Kidney (tissue), 14 donors: ENCODE data around the gene APOA1. TPM values are rescaled to one million over a fixed set of nuclear protein-coding genes. Genes with fewer than 3 reads are reported as not detected.

Experiments
- DNase-seq, 5 donors: peaks; one replicate each; pipeline ENCODE4 v3.0.0-alpha.2; 2013 to 2020
- FAIRE-seq: peaks from 2 replicates; lab custom pipeline; 2012; peaks lifted over from hg19 to GRCh38; lab: Jason Lieb, UNC
- H3K27ac ChIP-seq, 2 donors: one replicate each; pipeline ENCODE4 v1.7.0; 2013; ENCODE audit warnings: low read depth in 2 of 2, low read length in 2 of 2, inconsistent platforms in 1 of 2
- H3K27me3 ChIP-seq: one replicate; pipeline ENCODE4 v1.7.1; 2013; ENCODE audit warnings: low read length, inconsistent platforms; ENCODE audit not compliant: control insufficient read depth, insufficient read depth
- H3K36me3 ChIP-seq, 3 donors: one replicate each; pipeline versions ENCODE4 v1.7.0 to v1.7.1; 2013; ENCODE audit warnings: low read length in 3 of 3, control low read depth in 1 of 3, inconsistent platforms in 1 of 3; ENCODE audit not compliant: insufficient read depth in 3 of 3, control insufficient read depth in 2 of 3
- H3K4me1 ChIP-seq, 3 donors: one replicate each; pipeline versions ENCODE4 v1.7.0 to v1.7.1; 2013; ENCODE audit warnings: low read length in 3 of 3, inconsistent platforms in 1 of 3, low read depth in 1 of 3; ENCODE audit not compliant: control insufficient read depth in 2 of 3, insufficient read depth in 2 of 3
- H3K4me3 ChIP-seq, 3 donors: one replicate each; pipeline versions ENCODE4 v1.7.0 to v1.8.1; 2013; ENCODE audit warnings: low read length in 3 of 3, control low read depth in 1 of 3, inconsistent platforms in 1 of 3
- H3K9ac ChIP-seq, 3 donors: one replicate each; pipeline versions ENCODE4 v1.7.0 to v1.7.1; 2013; ENCODE audit warnings: low read length in 3 of 3, control low read depth in 1 of 3, inconsistent platforms in 1 of 3
- H3K9me3 ChIP-seq, 3 donors: one replicate each; pipeline versions ENCODE4 v1.7.0 to v1.7.1; 2013; ENCODE audit warnings: low read length in 3 of 3, control low read depth in 1 of 3, inconsistent platforms in 1 of 3; ENCODE audit not compliant: control insufficient read depth in 2 of 3, insufficient read depth in 1 of 3
- intact Hi-C: fragments of 100-400 bp; cut with DNase I; formaldehyde crosslinking; loops from one replicate; pipeline ENCODE4 v1.11.1; 2022
- polyA plus RNA-seq: library from polyadenylated mRNA; stranded (reverse); fragments of 350-450 nt; fragmentation: Illumina TruSeq; extraction: RNeasy Lipid Tissue Mini Kit (QIAGEN cat#74804); gene quantifications from one replicate; pipeline ENCODE4 v1.2.3, GENCODE V29; 2014; ENCODE audit warnings: low read depth, low replicate concordance; ENCODE audit not compliant: insufficient read depth
- total RNA-seq: library from RNA; stranded (reverse); fragmentation: NEBNext Ultra II Directional; extraction: Animal tissue kit (Norgen Biotek cat#: 25700); gene quantifications from one replicate; pipeline ENCODE4 v1.2.1, GENCODE V29; 2021
- TF ChIP-seq, protein P1 (sequence below): IDR thresholded peaks from 3 replicates; pipeline ENCODE4 v1.5.1; 2012; ENCODE audit warnings: mild to moderate bottlenecking, moderate library complexity, borderline replicate concordance; ENCODE audit not compliant: insufficient read depth; ENCODE audit errors: extremely low read depth
- donor health status: control.
- donor health status: control.
- donor health status: control.
- donor health status: control.
- donor health status: control.
- donor health status: DM: yes; HTN: yes; CAD: no.
- donor health status: Normal renal cell carcinoma (clear cell type).

APOA1 gene
- total and polyA plus RNA-seq, 2 donors from 2014 or later, result 2.0 TPM; not detected in 1

DNA sequence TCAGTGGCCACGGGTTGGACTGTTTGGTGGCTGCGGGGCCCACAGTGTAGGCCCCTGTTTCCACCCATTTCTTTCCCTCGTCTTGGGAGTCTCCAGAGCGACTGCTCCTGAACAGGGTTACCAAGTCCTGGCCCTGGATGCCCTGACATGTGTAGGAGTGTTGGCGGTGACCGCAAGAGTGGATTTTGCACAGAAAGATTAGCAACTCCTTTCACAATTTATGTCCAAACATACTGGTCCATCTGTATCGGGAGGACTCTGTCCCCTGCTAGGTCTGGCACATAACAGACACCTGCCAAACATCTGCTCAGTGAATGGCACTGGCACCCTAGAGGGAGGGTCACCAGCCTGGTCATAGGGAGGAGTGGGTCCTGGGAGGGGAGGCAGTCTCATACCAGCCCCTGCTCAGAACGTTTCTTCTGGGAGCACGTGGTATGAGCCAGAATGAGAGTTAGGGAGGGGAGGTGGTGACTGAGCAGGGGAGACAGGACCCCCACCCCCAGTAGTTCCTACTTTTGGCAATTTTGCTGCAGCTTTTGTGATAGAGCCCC, 3.4 kb upstream of the APOA1 start:
- Histone ChIP-seq H3K9me3 (no peaks in the 10 kb centered on the region), H3K27me3 (no peaks in the 10 kb centered on the region), H3K4me3 (no peak overlapping the region), H3K36me3 (peaks cover 0 to 9% (median 6%) of the 10 kb centered on the region in 3 donors), H3K27ac (no peak overlapping the region), H3K4me1 (peaks cover 0 to 9% (median 8%) of the 10 kb centered on the region in 3 donors), H3K9ac (no peak overlapping the region)
- intact Hi-C loops, result no loop called here
- DNase-seq, result no peak
- TF ChIP-seq, protein P1, sequence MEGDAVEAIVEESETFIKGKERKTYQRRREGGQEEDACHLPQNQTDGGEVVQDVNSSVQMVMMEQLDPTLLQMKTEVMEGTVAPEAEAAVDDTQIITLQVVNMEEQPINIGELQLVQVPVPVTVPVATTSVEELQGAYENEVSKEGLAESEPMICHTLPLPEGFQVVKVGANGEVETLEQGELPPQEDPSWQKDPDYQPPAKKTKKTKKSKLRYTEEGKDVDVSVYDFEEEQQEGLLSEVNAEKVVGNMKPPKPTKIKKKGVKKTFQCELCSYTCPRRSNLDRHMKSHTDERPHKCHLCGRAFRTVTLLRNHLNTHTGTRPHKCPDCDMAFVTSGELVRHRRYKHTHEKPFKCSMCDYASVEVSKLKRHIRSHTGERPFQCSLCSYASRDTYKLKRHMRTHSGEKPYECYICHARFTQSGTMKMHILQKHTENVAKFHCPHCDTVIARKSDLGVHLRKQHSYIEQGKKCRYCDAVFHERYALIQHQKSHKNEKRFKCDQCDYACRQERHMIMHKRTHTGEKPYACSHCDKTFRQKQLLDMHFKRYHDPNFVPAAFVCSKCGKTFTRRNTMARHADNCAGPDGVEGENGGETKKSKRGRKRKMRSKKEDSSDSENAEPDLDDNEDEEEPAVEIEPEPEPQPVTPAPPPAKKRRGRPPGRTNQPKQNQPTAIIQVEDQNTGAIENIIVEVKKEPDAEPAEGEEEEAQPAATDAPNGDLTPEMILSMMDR, result no peak
- no peak for FAIRE-seq

DNA sequence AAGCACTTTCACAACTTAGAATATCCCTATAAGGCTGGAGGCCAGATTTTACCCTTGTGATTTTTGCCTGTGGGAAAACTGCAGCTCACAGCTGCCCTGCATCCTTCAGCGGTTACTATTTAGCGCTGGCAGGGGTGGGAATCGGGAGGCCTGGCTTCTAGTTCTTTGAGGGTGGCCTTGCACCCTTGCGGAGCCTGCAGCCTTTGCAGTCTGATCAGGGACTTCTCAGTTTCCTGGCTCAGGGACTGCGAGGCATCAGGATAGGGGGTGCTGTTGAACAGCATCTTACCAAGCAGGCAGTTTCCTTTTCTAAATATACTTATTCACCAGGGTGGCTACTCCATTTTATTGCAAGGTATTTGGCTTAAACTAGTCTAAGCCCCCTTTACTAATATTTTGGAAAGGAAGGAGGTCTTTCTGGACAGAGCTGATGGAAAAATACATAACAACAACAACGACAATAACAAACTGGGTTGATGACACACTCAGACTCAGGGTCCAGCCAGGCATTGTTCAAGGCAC, 2.9 kb upstream of the APOA1 start:
- TF ChIP-seq, protein P1, result no peak
- Histone ChIP-seq H3K4me1 (peaks cover 0 to 13% (median 8%) of the 10 kb centered on the region in 3 donors), H3K4me3 (no peak overlapping the region), H3K9ac (no peak overlapping the region), H3K27me3 (no peaks in the 10 kb centered on the region), H3K9me3 (no peaks in the 10 kb centered on the region), H3K36me3 (peaks cover 0 to 9% (median under 1%) of the 10 kb centered on the region in 3 donors), H3K27ac (no peak overlapping the region)
- FAIRE-seq (no peak), DNase-seq (no peak)
- intact Hi-C loops, result no loop called here

DNA sequence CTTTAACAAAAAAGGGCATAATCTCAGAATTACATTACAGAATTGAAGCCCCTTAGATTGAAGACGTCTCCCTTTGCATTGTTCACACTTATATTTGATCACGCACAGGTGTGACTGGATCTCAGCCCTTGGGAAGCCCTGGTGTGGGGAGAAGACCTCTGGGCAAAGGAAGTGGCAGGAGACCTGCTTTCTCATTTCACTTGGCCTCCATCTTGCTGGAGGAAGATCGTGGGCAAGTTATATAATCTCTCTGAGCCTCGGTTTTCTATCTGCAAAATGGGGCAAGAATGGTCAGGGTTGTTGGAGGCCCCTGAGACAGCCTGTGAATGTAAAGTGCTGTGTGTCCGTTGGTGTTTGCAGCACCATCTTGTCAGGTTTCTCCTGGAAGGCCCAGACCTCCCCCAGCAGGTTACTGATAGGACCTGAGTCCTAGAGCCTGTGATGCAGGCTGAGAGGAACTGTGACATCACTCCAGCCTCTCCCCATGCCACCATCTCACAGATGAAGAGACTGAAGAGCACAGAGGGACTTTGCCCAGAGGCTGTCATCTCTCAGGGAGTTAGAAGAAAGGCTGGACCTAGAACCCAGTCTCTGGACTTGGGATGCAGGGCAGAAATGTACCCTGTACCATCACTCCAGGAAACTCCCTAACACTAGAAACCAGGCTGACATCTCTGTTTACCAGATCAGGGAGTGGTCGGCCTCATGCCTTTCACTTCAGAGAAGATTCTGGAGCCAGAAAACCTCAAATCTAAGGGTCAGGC, 1.1 kb upstream of the APOA1 start:
- H3K9ac ChIP-seq, result no peak overlapping the region
- H3K9me3 ChIP-seq, result no peaks in the 10 kb centered on the region
- no peak for FAIRE-seq
- peaks cover 0 to 7% (median 0%) of the 10 kb centered on the region in 3 donors for H3K36me3 ChIP-seq
- no peak overlapping the region for H3K4me3 ChIP-seq
- intact Hi-C loops, result no loop called here
- H3K27ac ChIP-seq, result no peak overlapping the region
- no peaks in the 10 kb centered on the region for H3K27me3 ChIP-seq
- DNase-seq, result no peak
- H3K4me1 ChIP-seq, result peaks cover 0 to 15% (median 8%) of the 10 kb centered on the region in 3 donors
- TF ChIP-seq, protein P1, result no peak
